Transverse colon (tissue), 4 donors: ENCODE results near the gene CORO2B. TPM values are rescaled to one million over a fixed set of nuclear protein-coding genes. Genes with fewer than 3 reads are reported as not detected.

ENCODE experiments used
- DNase-seq: peaks from one replicate; pipeline ENCODE4 v3.0.0-alpha.2; 2019
- H3K27ac ChIP-seq, 4 donors: fragments of 200-600 bp; sonication (generic); 2 replicates each; pipeline ENCODE4 v1.5.1; 2016 to 2018; ENCODE audit warnings: inconsistent platforms in 4 of 4
- H3K27me3 ChIP-seq: fragments of 200-600 bp; sonication (generic); 2 replicates; pipeline ENCODE4 v1.5.1; 2017; ENCODE audit warnings: inconsistent platforms
- H3K36me3 ChIP-seq, 4 donors: fragments of 200-600 bp; sonication (generic); 2 replicates each; pipeline ENCODE4 v1.5.1; 2017 to 2019; ENCODE audit warnings: inconsistent platforms in 4 of 4
- H3K4me1 ChIP-seq, 4 donors: fragments of 200-600 bp; sonication (generic); 2 replicates each; pipeline ENCODE4 v1.5.1; 2017 to 2020; ENCODE audit warnings: inconsistent platforms in 4 of 4
- H3K4me3 ChIP-seq, 4 donors: fragments of 200-600 bp; sonication (generic); 1 replicate in 1 of 4; 2 replicates in 3 of 4; pipeline versions ENCODE4 v1.5.1 to v1.6.1; 2017 to 2019; ENCODE audit warnings: inconsistent platforms in 4 of 4
- H3K9me3 ChIP-seq, 2 donors: fragments of 200-600 bp; sonication (generic); 2 replicates each; pipeline ENCODE4 v1.5.1; 2017 to 2019; ENCODE audit warnings: inconsistent platforms in 2 of 2
- CTCF ChIP-seq, 5 experiments: fragments of 200-600 bp in 3 of 5; fragments of 450-650 bp in 2 of 5; sonication (generic) in 3 of 5; IDR thresholded peaks; 1 replicate in 2 of 5; 2 replicates in 3 of 5; pipeline ENCODE4 v1.5.1; 2016 to 2017; ENCODE audit warnings: antibody characterized with exemption in 5 of 5, inconsistent platforms in 3 of 5, mild to moderate bottlenecking in 2 of 5, moderate library complexity in 1 of 5
- EP300 ChIP-seq: sonication (generic); formaldehyde crosslinking; IDR thresholded peaks from one replicate; pipeline ENCODE4 v1.6.1; 2017; ENCODE audit warnings: antibody characterized with exemption, low read depth
- POLR2A ChIP-seq: fragments of 450-650 bp; IDR thresholded peaks from one replicate; pipeline ENCODE4 v1.6.1; 2016; ENCODE audit warnings: antibody characterized with exemption, mild to moderate bottlenecking, moderate library complexity
- POLR2AphosphoS5 ChIP-seq, 3 donors: sonication (generic); formaldehyde crosslinking; IDR thresholded peaks; one replicate each; pipeline ENCODE4 v1.6.1; 2016; ENCODE audit warnings: antibody characterized with exemption in 3 of 3
- WGBS, 2 donors: methylation state at CpG; one replicate each; pipeline ENCODE4 v1.1.5; 2018; ENCODE audit warnings: low coverage in 1 of 2; 5-methylcytosine and 5-hydroxymethylcytosine counted together
- in situ Hi-C, 4 donors: fragments of 200-750 bp; cut with MboI; loops; one replicate each; pipeline versions ENCODE4 v1.15.0 to v1.15.1; 2017; ENCODE audit warnings: low sequenced_read_pairs in 3 of 4, low pct_ligation_motif_present in 1 of 4, low pct_unique_long_range_greater_than_20kb in 1 of 4
- intact Hi-C: fragments of 100-400 bp; cut with DNase I; formaldehyde crosslinking; loops from one replicate; pipeline ENCODE4 v1.15.1; 2023; ENCODE audit warnings: low total_unique reads
- total RNA-seq, 4 donors: library from RNA; depleted of rRNA; stranded (reverse); fragments of >200 nt; gene quantifications; one replicate each; pipeline ENCODE4 v1.1.0, GENCODE V29; 2016

Gene CORO2B
- total RNA-seq, 4 donors from 2014 or later: 0.40 to 2.2 (median 2.0) TPM

GRCh38 chr15:68768321-68768720 lies 189.5 kb downstream of the CORO2B start:
- 7 to 40% methylated on average over 1 to 2 of the region's 2 CpGs for WGBS, 2 donors
- TF ChIP-seq CTCF (IDR thresholded peaks at IDR 0.05): no peak
- no peak for TF ChIP-seq EP300
- no peak for TF ChIP-seq POLR2AphosphoS5 (IDR thresholded peaks at IDR 0.05)
- TF ChIP-seq POLR2A: no peak
- Histone ChIP-seq H3K9me3 (no peaks in the 10 kb centered on the region), H3K36me3 (no peaks in the 10 kb centered on the region), H3K4me1 (peaks cover 0 to 1% (median 0%) of the 10 kb centered on the region in 4 donors), H3K27me3 (no peaks in the 10 kb centered on the region), H3K27ac (no peak overlapping the region), H3K4me3 (no peak overlapping the region)
- in situ Hi-C loops: no loop called here
- DNase-seq: no peak
- intact Hi-C loops: no loop called here

- H3K36me3 ChIP-seq: no peaks in the 10 kb centered on the region
- TF ChIP-seq POLR2AphosphoS5 (IDR thresholded peaks at IDR 0.05): no peak
- TF ChIP-seq POLR2A: no peak
- TF ChIP-seq CTCF (IDR thresholded peaks at IDR 0.05): no peak
- no peak for TF ChIP-seq EP300
- no peaks in the 10 kb centered on the region for H3K9me3 ChIP-seq
- no peak overlapping the region for H3K4me3 ChIP-seq
- WGBS, 2 donors: 86% methylated on average over 2 of the region's 2 CpGs; no CpG with 5 or more reads in 1 of the 2 donors
- peaks cover 0 to 4% (median 0%) of the 10 kb centered on the region in 4 donors for H3K4me1 ChIP-seq
- no peak for DNase-seq
- no peak overlapping the region for H3K27ac ChIP-seq
- in situ Hi-C loops (no loop called here), intact Hi-C loops (no loop called here)
- no peaks in the 10 kb centered on the region for H3K27me3 ChIP-seq
Measured at GRCh38 chr15:68769702-68770101, 190.9 kb downstream of the CORO2B start.

GRCh38 chr15:68770216-68770615 lies 191.4 kb downstream of the CORO2B start:
- H3K9me3 ChIP-seq: no peaks in the 10 kb centered on the region
- H3K4me1 ChIP-seq: peaks cover 0 to 4% (median 0%) of the 10 kb centered on the region in 4 donors
- H3K4me3 ChIP-seq: no peak overlapping the region
- H3K36me3 ChIP-seq: no peaks in the 10 kb centered on the region
- no peak for TF ChIP-seq POLR2AphosphoS5 (IDR thresholded peaks at IDR 0.05)
- no peak for TF ChIP-seq CTCF (IDR thresholded peaks at IDR 0.05)
- no peak for TF ChIP-seq EP300
- H3K27ac ChIP-seq: no peak overlapping the region
- in situ Hi-C loops: no loop called here
- no peaks in the 10 kb centered on the region for H3K27me3 ChIP-seq
- intact Hi-C loops: no loop called here
- no peak for DNase-seq

GRCh38 chr15:68773036-68773435 lies 194.2 kb downstream of the CORO2B start:
- no peaks in the 10 kb centered on the region for H3K27me3 ChIP-seq
- H3K9me3 ChIP-seq: no peaks in the 10 kb centered on the region
- no peak overlapping the region for H3K4me3 ChIP-seq
- H3K27ac ChIP-seq: no peak overlapping the region
- in situ Hi-C loops (no loop called here), intact Hi-C loops (no loop called here)
- DNase-seq: no peak
- H3K36me3 ChIP-seq: no peaks in the 10 kb centered on the region
- TF ChIP-seq CTCF (IDR thresholded peaks at IDR 0.05) (no peak), EP300 (no peak), POLR2AphosphoS5 (IDR thresholded peaks at IDR 0.05) (no peak)
- peaks cover 0 to 15% (median 3%) of the 10 kb centered on the region in 4 donors for H3K4me1 ChIP-seq
- 15 to 63% methylated on average over 2 of the region's 2 CpGs for whole genome bisulfite sequencing, 2 donors
